GM19043 (cell line): Measurements from ENCODE around the gene ABO.
"Not testable (repeated sequence)": the region's sequence is repeated elsewhere in the genome, so short reads cannot be mapped to it uniquely, and the experiment has no call there.

ENCODE experiments used
- ATAC-seq: cut with Tn5 transposase; IDR thresholded peaks from one replicate; pipeline ENCODE4 v1.9.1; 2021; ENCODE audit warnings: low read depth; ENCODE audit not compliant: unreplicated experiment

ABO gene

GRCh38 chr9:133247632-133248031 is 27.4 kb downstream of the ABO start:
- ATAC-seq = no peak

- no peak for ATAC-seq
Measured at GRCh38 chr9:133246991-133247390, 28.0 kb downstream of the ABO start.

GRCh38 chr9:133246562-133246961 is 28.4 kb downstream of the ABO start:
- no peak for ATAC-seq

- ATAC-seq = no peak
Measured at GRCh38 chr9:133242991-133243390, 32.0 kb downstream of the ABO start.

GRCh38 chr9:133242241-133242640 is 32.8 kb downstream of the ABO start:
- no peak for ATAC-seq

GRCh38 chr9:133239533-133240090 is 35.4 kb downstream of the ABO start:
- no peak for ATAC-seq

- ATAC-seq = no peak
Measured at GRCh38 chr9:133238851-133239532, 36.0 kb downstream of the ABO start.

- no peak for ATAC-seq
Measured at GRCh38 chr9:133238272-133238850, 36.6 kb downstream of the ABO start.

- no peak for ATAC-seq
Measured at GRCh38 chr9:133237035-133237731, 37.8 kb downstream of the ABO start.

- not testable (repeated sequence) for ATAC-seq
Measured at GRCh38 chr9:133236291-133237034, 38.5 kb downstream of the ABO start.

GRCh38 chr9:133235549-133236222 is 39.3 kb downstream of the ABO start:
- ATAC-seq = no peak

- no peak for ATAC-seq
Measured at GRCh38 chr9:133234577-133235322, 40.3 kb downstream of the ABO start.

GRCh38 chr9:133233681-133234432 is 41.1 kb downstream of the ABO start:
- ATAC-seq = no peak

GRCh38 chr9:133231934-133232568 is 43.0 kb downstream of the ABO start:
- not testable (repeated sequence) for ATAC-seq

- ATAC-seq = not testable (repeated sequence)
Measured at GRCh38 chr9:133230514-133230913, 44.5 kb downstream of the ABO start.

GRCh38 chr9:133230093-133230492 is 44.9 kb downstream of the ABO start:
- no peak for ATAC-seq

- ATAC-seq = not testable (repeated sequence)
Measured at GRCh38 chr9:133228474-133229193, 46.4 kb downstream of the ABO start.

- not testable (repeated sequence) for ATAC-seq
Measured at GRCh38 chr9:133227996-133228395, 47.0 kb downstream of the ABO start.
